MCF 10A (cell line): Measurements from ENCODE around the gene BTNL9. TPM values are rescaled to one million over a fixed set of nuclear protein-coding genes. Genes with fewer than 3 reads are reported as not detected.

Source experiments
- Bru-seq: library from RNA; stranded (reverse); fragments of 400-500 nt; gene quantifications from one replicate; lab custom pipeline; 2021; lab: Mats Ljungman, UMichigan
- BruChase-seq, 2 experiments: library from RNA; stranded (reverse); fragments of 400-500 nt; gene quantifications; one replicate each; lab custom pipeline; 2021; lab: Mats Ljungman, UMichigan
- BruUV-seq: library from RNA; stranded (reverse); fragments of 400-500 nt; replicated peaks from 2 replicates; lab custom pipeline; 2021; lab: Mats Ljungman, UMichigan
- CTCF ChIA-PET: fragments of 300-600 bp; sonication (Branson Sonifier 250); formaldehyde crosslinking; extraction: SDS; loops from one replicate; lab custom pipeline; 2021; ENCODE audit warnings: antibody characterized with exemption, inconsistent platforms; lab: Yijun Ruan, JAX
- POLR2A ChIA-PET: fragments of 300-600, 350-650 bp; sonication (Branson Sonifier 250); formaldehyde crosslinking; extraction: SDS; loops from one replicate; lab custom pipeline; 2020; ENCODE audit warnings: antibody characterized with exemption, inconsistent platforms; lab: Yijun Ruan, JAX
- DNase-seq: peaks from one replicate; pipeline ENCODE4 v3.0.0-alpha.2; 2018; ENCODE audit not compliant: unreplicated experiment
- H3K27ac Mint-ChIP-seq: one replicate; pipeline ENCODE4 v1.8.0; 2022; ENCODE audit warnings: mild to moderate bottlenecking, low read depth, mixed read lengths; ENCODE audit not compliant: unreplicated experiment
- H3K27me3 Mint-ChIP-seq: one replicate; pipeline ENCODE4 v1.8.0; 2022; ENCODE audit warnings: mixed read lengths; ENCODE audit not compliant: insufficient read depth, unreplicated experiment
- H3K36me3 Mint-ChIP-seq: one replicate; pipeline ENCODE4 v1.8.0; 2022; ENCODE audit warnings: mild to moderate bottlenecking, moderate library complexity, mixed read lengths; ENCODE audit not compliant: insufficient read depth, unreplicated experiment
- H3K4me1 Mint-ChIP-seq: one replicate; pipeline ENCODE4 v1.8.0; 2022; ENCODE audit warnings: mixed read lengths; ENCODE audit not compliant: insufficient read depth, unreplicated experiment
- H3K4me3 Mint-ChIP-seq: one replicate; pipeline ENCODE4 v1.8.0; 2022; ENCODE audit warnings: mild to moderate bottlenecking, moderate library complexity, mixed read lengths; ENCODE audit not compliant: unreplicated experiment
- H3K9me3 Mint-ChIP-seq: one replicate; pipeline ENCODE4 v1.8.0; 2022; ENCODE audit warnings: mixed read lengths; ENCODE audit not compliant: unreplicated experiment
- intact Hi-C: fragments of 100-400 bp; cut with micrococcal nuclease; formaldehyde crosslinking; loops from 2 replicates; pipeline ENCODE4 v1.14.1; 2022
- long read RNA-seq: library from polyadenylated mRNA; stranded (forward); transcript quantifications from one replicate; pipeline ENCODE4 v2.0.0, GENCODE V29; 2022
- total RNA-seq: library from RNA; stranded (reverse); gene quantifications from 2 replicates; pipeline ENCODE4 v1.2.3, GENCODE V29; 2022
- TF ChIP-seq, protein P1 (sequence below): fragments of 200-600 bp; IDR thresholded peaks from one replicate; pipeline ENCODE4 v1.8.0; 2022; ENCODE audit warnings: antibody characterized with exemption, mild to moderate bottlenecking; ENCODE audit not compliant: unreplicated experiment

Gene BTNL9
- total RNA-seq, result not detected in 2 replicates
- not detected for Bru-seq, nascent RNA
- BruChase-seq, experiment 1, labeled RNA remaining after a 6-hour chase, result not detected
- not detected for BruChase-seq, experiment 2, labeled RNA remaining after a 2-hour chase
- long read RNA-seq, result 0 reads

- DNase-seq, result no peak
- H3K4me3 Mint-ChIP-seq, result no peak within 1 kb of the TSS
- H3K36me3 Mint-ChIP-seq, result no peaks in the 10 kb centered on the region
- ChIA-PET POLR2A (interaction anchor here (0.7 kb wide), 1 partner anchor 29 kb away, joined by 3 read pairs; no protein-coding TSS in a partner anchor), CTCF (interaction anchor here (0.5 kb wide), 1 partner anchor 322 kb away, joined by 3 read pairs; no protein-coding TSS in a partner anchor)
- no peaks in the 10 kb centered on the region for H3K4me1 Mint-ChIP-seq
- no peak within 1 kb of the TSS for H3K27ac Mint-ChIP-seq
- no TSS peak for BruUV-seq
- intact Hi-C loops, result no loop called here
- TF ChIP-seq, protein P1, sequence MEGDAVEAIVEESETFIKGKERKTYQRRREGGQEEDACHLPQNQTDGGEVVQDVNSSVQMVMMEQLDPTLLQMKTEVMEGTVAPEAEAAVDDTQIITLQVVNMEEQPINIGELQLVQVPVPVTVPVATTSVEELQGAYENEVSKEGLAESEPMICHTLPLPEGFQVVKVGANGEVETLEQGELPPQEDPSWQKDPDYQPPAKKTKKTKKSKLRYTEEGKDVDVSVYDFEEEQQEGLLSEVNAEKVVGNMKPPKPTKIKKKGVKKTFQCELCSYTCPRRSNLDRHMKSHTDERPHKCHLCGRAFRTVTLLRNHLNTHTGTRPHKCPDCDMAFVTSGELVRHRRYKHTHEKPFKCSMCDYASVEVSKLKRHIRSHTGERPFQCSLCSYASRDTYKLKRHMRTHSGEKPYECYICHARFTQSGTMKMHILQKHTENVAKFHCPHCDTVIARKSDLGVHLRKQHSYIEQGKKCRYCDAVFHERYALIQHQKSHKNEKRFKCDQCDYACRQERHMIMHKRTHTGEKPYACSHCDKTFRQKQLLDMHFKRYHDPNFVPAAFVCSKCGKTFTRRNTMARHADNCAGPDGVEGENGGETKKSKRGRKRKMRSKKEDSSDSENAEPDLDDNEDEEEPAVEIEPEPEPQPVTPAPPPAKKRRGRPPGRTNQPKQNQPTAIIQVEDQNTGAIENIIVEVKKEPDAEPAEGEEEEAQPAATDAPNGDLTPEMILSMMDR, result no peak
- no peaks in the 10 kb centered on the region for H3K9me3 Mint-ChIP-seq
- H3K27me3 Mint-ChIP-seq, result peaks cover 76% of the 10 kb centered on the region
These were observed at the start of gene BTNL9 for GRCh38 chr5:181039931-181040630. TSS of gene BTNL9 (plus strand) at chr5:181040266. CDS start at chr5:181045490, 5,224 bp downstream.

GRCh38 chr5:180990882-180991242, 49.2 kb upstream of the BTNL9 start:
- H3K36me3 Mint-ChIP-seq, result no peaks in the 10 kb centered on the region
- intact Hi-C loops, result no loop called here
- no TSS peak for BruUV-seq
- TF ChIP-seq, protein P1, result no peak
- H3K4me3 Mint-ChIP-seq, result no peak overlapping the region
- POLR2A ChIA-PET, result no interaction called here
- H3K9me3 Mint-ChIP-seq, result peaks cover 15% of the 10 kb centered on the region
- no peak overlapping the region for H3K27ac Mint-ChIP-seq
- peaks cover 10% of the 10 kb centered on the region for H3K27me3 Mint-ChIP-seq
- CTCF ChIA-PET, result no interaction called here
- no peak for DNase-seq
- no peaks in the 10 kb centered on the region for H3K4me1 Mint-ChIP-seq

GRCh38 chr5:181001947-181002346, 38.1 kb upstream of the BTNL9 start:
- no peaks in the 10 kb centered on the region for H3K9me3 Mint-ChIP-seq
- H3K27ac Mint-ChIP-seq, result no peak overlapping the region
- no peaks in the 10 kb centered on the region for H3K4me1 Mint-ChIP-seq
- no peak overlapping the region for H3K4me3 Mint-ChIP-seq
- intact Hi-C loops, result no loop called here
- H3K27me3 Mint-ChIP-seq, result peaks cover 9% of the 10 kb centered on the region
- POLR2A ChIA-PET, result interaction anchor here (1.4 kb wide), 1 partner anchor 16 kb away, joined by 4 read pairs; no protein-coding TSS in a partner anchor
- H3K36me3 Mint-ChIP-seq, result no peaks in the 10 kb centered on the region
- DNase-seq, result no peak
- no TSS peak for BruUV-seq
- TF ChIP-seq, protein P1, result no peak
- CTCF ChIA-PET, result interaction anchor here (0.6 kb wide), 2 partner anchors 86 to 140 kb away, joined by 3 read pairs; no protein-coding TSS in a partner anchor

GRCh38 chr5:181005791-181006190, 34.3 kb upstream of the BTNL9 start:
- DNase-seq, result no peak
- Mint-ChIP-seq H3K36me3 (no peaks in the 10 kb centered on the region), H3K27ac (no peak overlapping the region), H3K4me3 (no peak overlapping the region), H3K27me3 (no peaks in the 10 kb centered on the region), H3K4me1 (no peaks in the 10 kb centered on the region), H3K9me3 (no peaks in the 10 kb centered on the region)
- POLR2A ChIA-PET, result no interaction called here
- TF ChIP-seq, protein P1, result no peak
- intact Hi-C loops, result no loop called here
- CTCF ChIA-PET, result no interaction called here
- BruUV-seq, result no TSS peak
